SK-N-SH (cell line): ENCODE measurements around the gene OSBP2.

Source experiments
- CTCF ChIP-seq: fragments of 200-600 bp; sonication (generic); IDR thresholded peaks from 2 replicates; pipeline ENCODE4 v1.6.1; 2017; ENCODE audit warnings: antibody characterized with exemption, mild to moderate bottlenecking, moderate library complexity
- MAX ChIP-seq: IDR thresholded peaks from 2 replicates; pipeline ENCODE4 v1.4.0; 2012; ENCODE audit warnings: low read depth

- TF ChIP-seq CTCF, result no peak
- TF ChIP-seq MAX, result no peak
These were observed 184.7 kb downstream of the OSBP2 start for GRCh38 chr22:30879415-30879797.
